ENCODE data around the gene ABLIM3.

- TF ChIP-seq POLR2AphosphoS5 (IDR thresholded peaks at IDR 0.05; ENCODE audit: low read depth): no peak
- TF ChIP-seq CTCF (IDR thresholded peaks at IDR 0.05; ENCODE audit: insufficient read depth, low read length): no peak
- no peak for TF ChIP-seq REST (IDR thresholded peaks at IDR 0.05; ENCODE audit: insufficient replicate concordance, low read depth)
These were observed 157.6 kb downstream of the ABLIM3 start for GRCh38 chr5:149298842-149299404.
